Fibroblast of peridontal ligament (primary cell): Measurements from ENCODE around the gene METTL1.
A peak's percentile ranks its signal among the peaks of the same experiment; 100 is the strongest.
"Not testable (repeated sequence)": the region's sequence is repeated elsewhere in the genome, so short reads cannot be mapped to it uniquely, and the experiment has no call there.

Experiments
- DNase-seq: peaks from one replicate; pipeline ENCODE4 v3.0.0-alpha.2; 2010; ENCODE audit errors: extremely low read depth

METTL1 gene

GRCh38 chr12:57797933-57798332 is 26.0 kb upstream of the METTL1 start:
- DNase-seq, result no peak

- no peak for DNase-seq
Measured at GRCh38 chr12:57796996-57797395, 25.1 kb upstream of the METTL1 start.

- DNase-seq, result no peak
Measured at GRCh38 chr12:57795354-57795753, 23.4 kb upstream of the METTL1 start.

- peak; percentile 72 for DNase-seq
Measured at GRCh38 chr12:57793920-57794319, 22.0 kb upstream of the METTL1 start.

- no peak for DNase-seq
Measured at GRCh38 chr12:57783861-57784260, 12.0 kb upstream of the METTL1 start.

- DNase-seq, result no peak
Measured at GRCh38 chr12:57783466-57783801, 11.5 kb upstream of the METTL1 start.

- DNase-seq, result peak; percentile 93
Measured at GRCh38 chr12:57782608-57783465, 10.9 kb upstream of the METTL1 start, which contains the start of gene TSFM. Gene TSFM, plus strand, starts transcription at chr12:57782787. Its CDS starts 15 bp downstream, at chr12:57782802.

GRCh38 chr12:57782243-57782607 is 10.3 kb upstream of the METTL1 start:
- DNase-seq, result no peak

- DNase-seq, result no peak
Measured at GRCh38 chr12:57781801-57782200, 9.9 kb upstream of the METTL1 start.

- DNase-seq, result no peak
Measured at GRCh38 chr12:57781244-57781643, 9.3 kb upstream of the METTL1 start.

- DNase-seq, result no peak
Measured at GRCh38 chr12:57780284-57780897, 8.5 kb upstream of the METTL1 start.

- DNase-seq, result no peak
Measured at GRCh38 chr12:57779736-57780135, 7.8 kb upstream of the METTL1 start.

GRCh38 chr12:57777911-57778310 is 6.0 kb upstream of the METTL1 start:
- DNase-seq, result no peak

- no peak for DNase-seq
Measured at GRCh38 chr12:57777367-57777766, 5.5 kb upstream of the METTL1 start.

- no peak for DNase-seq
Measured at GRCh38 chr12:57776247-57776587, 4.3 kb upstream of the METTL1 start.

GRCh38 chr12:57775563-57776246 is 3.8 kb upstream of the METTL1 start:
- DNase-seq, result no peak

GRCh38 chr12:57775044-57775443 is 3.1 kb upstream of the METTL1 start:
- no peak for DNase-seq

- DNase-seq, result not testable (repeated sequence)
Measured at GRCh38 chr12:57774634-57775033, 2.7 kb upstream of the METTL1 start.

- DNase-seq, result no peak
Measured at GRCh38 chr12:57772429-57773322, 771 bp upstream of the METTL1 start, which contains the start of gene EEF1AKMT3. Gene EEF1AKMT3, plus strand, starts transcription at chr12:57772614. Its CDS starts 111 bp downstream, at chr12:57772725.

GRCh38 chr12:57771236-57771872 is 551 bp downstream of the METTL1 start:
- peak; percentile 93 for DNase-seq

GRCh38 chr12:57770734-57771133 is 1.2 kb downstream of the METTL1 start:
- no peak for DNase-seq
